GM20431 (cell line): Measurements from ENCODE around the gene RGS6.

Experiments used
- in situ Hi-C: fragments of 300-500 bp; cut with MseI, MboI; formaldehyde crosslinking; loops from one replicate; pipeline ENCODE4 v1.15.0; 2020; ENCODE audit warnings: low sequenced_read_pairs; ENCODE audit not compliant: unreplicated experiment

The RGS6 gene

GRCh38 chr14:72605921-72606220, 673.6 kb downstream of the RGS6 start:
- in situ Hi-C loops, result no loop called here

- in situ Hi-C loops, result no loop called here
Measured at GRCh38 chr14:72606879-72607278, 674.6 kb downstream of the RGS6 start.

GRCh38 chr14:72607386-72608130, 675.3 kb downstream of the RGS6 start:
- in situ Hi-C loops, result no loop called here

- in situ Hi-C loops, result no loop called here
Measured at GRCh38 chr14:72608391-72609204, 676.4 kb downstream of the RGS6 start.

GRCh38 chr14:72609205-72609916, 677.1 kb downstream of the RGS6 start:
- in situ Hi-C loops, result no loop called here

- in situ Hi-C loops, result no loop called here
Measured at GRCh38 chr14:72610096-72610830, 678.0 kb downstream of the RGS6 start.

- in situ Hi-C loops, result no loop called here
Measured at GRCh38 chr14:72610831-72611200, 678.6 kb downstream of the RGS6 start.

- in situ Hi-C loops, result no loop called here
Measured at GRCh38 chr14:72611506-72611905, 679.3 kb downstream of the RGS6 start.

GRCh38 chr14:72612041-72612440, 679.8 kb downstream of the RGS6 start:
- in situ Hi-C loops, result no loop called here

- in situ Hi-C loops, result no loop called here
Measured at GRCh38 chr14:72613231-72613974, 681.2 kb downstream of the RGS6 start.

GRCh38 chr14:72613975-72614319, 681.7 kb downstream of the RGS6 start:
- in situ Hi-C loops, result no loop called here

GRCh38 chr14:72614365-72614764, 682.1 kb downstream of the RGS6 start:
- in situ Hi-C loops, result no loop called here

- in situ Hi-C loops, result no loop called here
Measured at GRCh38 chr14:72614891-72615415, 682.7 kb downstream of the RGS6 start.

- in situ Hi-C loops, result no loop called here
Measured at GRCh38 chr14:72615451-72616121, 683.4 kb downstream of the RGS6 start.
